OCI-LY1 (cell line): Measurements from ENCODE around the gene HLA-DQB1.

Experiments used
- CTCF ChIP-seq: fragments of 200-600 bp; sonication (generic), shearing (Covaris generic); IDR thresholded peaks from 2 replicates; pipeline ENCODE4 v1.5.1; 2017; ENCODE audit warnings: mild to moderate bottlenecking, antibody characterized with exemption, low read length, moderate library complexity, mixed read lengths
- EZH2 ChIP-seq: fragments of 200-600 bp; sonication (generic), shearing (Covaris generic); IDR thresholded peaks from 2 replicates; pipeline ENCODE4 v1.8.0; 2017; ENCODE audit warnings: borderline replicate concordance, mixed run types, mild to moderate bottlenecking, antibody characterized with exemption, low read length, moderate library complexity, mixed read lengths

DNA sequence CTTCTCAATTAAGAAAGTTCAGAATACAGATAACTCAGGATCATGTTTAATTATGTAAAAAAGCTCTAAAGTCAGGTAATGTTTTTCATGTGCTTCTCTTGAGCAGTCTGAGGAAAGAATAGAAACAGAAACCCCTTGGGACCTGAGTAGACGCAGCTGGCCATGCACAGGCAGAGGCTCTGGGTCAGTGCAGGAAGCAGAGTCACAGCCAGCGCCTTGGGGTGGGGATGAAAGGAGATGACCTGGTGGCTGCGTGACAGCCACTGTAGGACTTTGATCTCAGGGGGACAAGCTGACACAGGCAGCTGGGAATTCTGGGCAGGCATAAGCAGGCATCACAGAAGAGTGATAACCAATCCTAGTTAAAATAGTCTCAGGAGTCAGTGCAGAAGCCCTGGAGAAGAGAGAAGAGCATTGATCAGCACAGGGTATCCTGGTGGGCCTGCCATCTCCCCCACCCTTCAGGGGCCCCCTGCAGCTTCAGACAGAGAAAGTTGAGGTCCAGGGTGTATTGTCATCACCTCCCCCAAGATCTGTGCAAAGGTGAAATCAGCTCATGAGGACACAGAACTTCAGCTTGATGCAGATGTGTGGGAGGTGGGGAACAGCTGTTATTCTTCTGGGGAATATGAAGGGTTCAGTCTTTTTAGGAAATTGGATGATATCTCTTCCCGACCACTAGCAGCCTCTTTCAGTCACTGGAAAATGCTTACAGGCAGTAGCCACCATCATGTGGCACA lies 6.4 kb downstream of the HLA-DQB1 start:
- no peak for TF ChIP-seq CTCF
- no peak for TF ChIP-seq EZH2
